OCI-LY7 (cell line): ENCODE measurements around the gene XPOT. TPM values are rescaled to one million over a fixed set of nuclear protein-coding genes. Genes with fewer than 3 reads are reported as not detected.

Experiments
- BruUV-seq: library from RNA; stranded (reverse); fragments of 400-500 nt; replicated peaks from 2 replicates; lab custom pipeline; 2021; lab: Mats Ljungman, UMichigan
- CTCF ChIA-PET: fragments of 300-600 bp; sonication (Branson Sonifier 250); formaldehyde crosslinking; loops from one replicate; lab custom pipeline; 2022; ENCODE audit warnings: antibody characterized with exemption; ENCODE audit not compliant: unreplicated experiment; lab: Charles Lee
- POLR2A ChIA-PET: fragments of 300-600 bp; sonication (Branson Sonifier 250); formaldehyde crosslinking; loops from one replicate; lab custom pipeline; 2022; ENCODE audit warnings: antibody characterized with exemption; lab: Charles Lee
- DNase-seq: peaks from one replicate; pipeline ENCODE4 v3.0.0-alpha.2; 2015; ENCODE audit warnings: low spot score
- H2AFZ ChIP-seq: fragments of 200-600 bp; sonication (generic), shearing (Covaris generic); 2 replicates; pipeline ENCODE4 v1.6.1; 2014; ENCODE audit warnings: mild to moderate bottlenecking, antibody characterized with exemption, low read length, moderate library complexity
- H3K27ac ChIP-seq: fragments of 200-600 bp; sonication (generic); 2 replicates; pipeline ENCODE4 v1.5.1; 2014; ENCODE audit warnings: mixed run types, low read depth, mild to moderate bottlenecking, moderate library complexity, low read length, inconsistent platforms; ENCODE audit not compliant: poor library complexity, severe bottlenecking
- H3K36me3 ChIP-seq: fragments of 200-600 bp; sonication (generic); 2 replicates; pipeline ENCODE4 v1.6.1; 2014; ENCODE audit warnings: mild to moderate bottlenecking, antibody characterized with exemption, low read length, moderate library complexity, mixed read lengths; ENCODE audit not compliant: insufficient read depth
- H3K4me1 ChIP-seq: fragments of 200-600 bp; sonication (generic); 2 replicates; pipeline ENCODE4 v1.5.1; 2014; ENCODE audit warnings: mild to moderate bottlenecking, low read length; ENCODE audit not compliant: insufficient read depth, poor library complexity, severe bottlenecking
- H3K4me2 ChIP-seq: fragments of 200-600 bp; sonication (generic); 2 replicates; pipeline ENCODE4 v1.6.1; 2014; ENCODE audit warnings: mild to moderate bottlenecking, low read length
- H3K4me3 ChIP-seq: fragments of 200-600 bp; sonication (generic); 2 replicates; pipeline ENCODE4 v1.5.1; 2014; ENCODE audit warnings: mild to moderate bottlenecking, low read depth, low read length; ENCODE audit not compliant: poor library complexity, severe bottlenecking
- H3K79me2 ChIP-seq: fragments of 200-600 bp; sonication (generic); 2 replicates; pipeline ENCODE4 v1.6.1; 2016; ENCODE audit warnings: low read depth, mild to moderate bottlenecking, low read length, moderate library complexity, mixed read lengths; ENCODE audit not compliant: insufficient read depth
- H3K9me2 ChIP-seq: fragments of 200-600 bp; sonication (generic); 2 replicates; pipeline ENCODE4 v1.6.1; 2016; ENCODE audit warnings: mild to moderate bottlenecking, low read length, mixed read lengths; ENCODE audit not compliant: insufficient read depth
- H3K9me3 ChIP-seq: fragments of 200-600 bp; sonication (generic); 2 replicates; pipeline ENCODE4 v1.6.1; 2014; ENCODE audit warnings: mild to moderate bottlenecking, mixed run types, low read length, mixed read lengths
- H4K20me1 ChIP-seq: fragments of 200-600 bp; sonication (generic); 2 replicates; pipeline ENCODE4 v1.6.1; 2014; ENCODE audit warnings: mild to moderate bottlenecking, antibody characterized with exemption, low read length, moderate library complexity, mixed read lengths; ENCODE audit not compliant: insufficient read depth
- CTCF ChIP-seq: fragments of 200-600 bp; sonication (generic); conservative IDR thresholded peaks from 2 replicates; pipeline ENCODE4 v1.5.1; 2014; ENCODE audit warnings: mild to moderate bottlenecking, antibody characterized with exemption, low read length, moderate library complexity, mixed read lengths
- EZH2phosphoT487 ChIP-seq: fragments of 200-600 bp; sonication (generic); IDR thresholded peaks from 2 replicates; pipeline ENCODE4 v1.6.1; 2018; ENCODE audit warnings: low read depth, borderline replicate concordance, mild to moderate bottlenecking, mixed run types, antibody characterized with exemption, low read length, moderate library complexity, mixed read lengths
- intact Hi-C: fragments of 100-400 bp; cut with micrococcal nuclease; formaldehyde crosslinking; loops from one replicate; pipeline ENCODE4 v1.10.0; 2022; ENCODE audit not compliant: unreplicated experiment
- total RNA-seq, 2 experiments: library from RNA; depleted of rRNA in 1 of 2; stranded (reverse); fragments of >200 nt in 1 of 2; shearing (Covaris generic) in 1 of 2; gene quantifications; 2 replicates each; pipeline ENCODE4 v1.2.3, GENCODE V29; 2014 to 2022

Gene XPOT
- total RNA-seq, 2 experiments from 2014 or later: 101 to 210 TPM

GRCh38 chr12:64496839-64497400, 92.7 kb downstream of the XPOT start:
- Histone ChIP-seq H3K4me1 (no peaks in the 10 kb centered on the region), H2AFZ (no peak overlapping the region), H3K79me2 (no peaks in the 10 kb centered on the region), H3K9me2 (no peaks in the 10 kb centered on the region), H3K4me2 (no peak overlapping the region), H3K4me3 (no peak overlapping the region), H3K9me3 (no peaks in the 10 kb centered on the region), H4K20me1 (no peaks in the 10 kb centered on the region), H3K36me3 (peaks cover 96% of the 10 kb centered on the region), H3K27ac (no peak overlapping the region)
- no TSS peak for BruUV-seq
- DNase-seq: no peak
- TF ChIP-seq EZH2phosphoT487: no peak
- no peak for TF ChIP-seq CTCF
- intact Hi-C loops: no loop called here
- ChIA-PET CTCF (no interaction called here), POLR2A (interaction anchor here (0.7 to 1.5 kb wide), 2 partner anchors 8 to 95 kb away, joined by 3 to 4 read pairs; no protein-coding TSS in a partner anchor)

GRCh38 chr12:64497484-64497883, 93.3 kb downstream of the XPOT start:
- Histone ChIP-seq H4K20me1 (no peaks in the 10 kb centered on the region), H3K4me2 (no peak overlapping the region), H3K9me2 (no peaks in the 10 kb centered on the region), H3K27ac (no peak overlapping the region), H3K9me3 (no peaks in the 10 kb centered on the region), H3K36me3 (peaks cover 98% of the 10 kb centered on the region), H3K4me3 (no peak overlapping the region), H2AFZ (no peak overlapping the region), H3K79me2 (no peaks in the 10 kb centered on the region), H3K4me1 (no peaks in the 10 kb centered on the region)
- DNase-seq: no peak
- BruUV-seq: no TSS peak
- ChIA-PET POLR2A (interaction anchor here (0.7 kb wide), 1 partner anchor 94 kb away, joined by 3 read pairs; no protein-coding TSS in a partner anchor), CTCF (no interaction called here)
- TF ChIP-seq EZH2phosphoT487: no peak
- TF ChIP-seq CTCF: no peak
- intact Hi-C loops: no loop called here

- no peak for DNase-seq
- Histone ChIP-seq H3K9me3 (no peaks in the 10 kb centered on the region), H4K20me1 (no peaks in the 10 kb centered on the region), H3K4me1 (no peaks in the 10 kb centered on the region), H3K27ac (no peak overlapping the region), H2AFZ (no peak overlapping the region), H3K9me2 (no peaks in the 10 kb centered on the region), H3K36me3 (peaks cover 99% of the 10 kb centered on the region), H3K79me2 (no peaks in the 10 kb centered on the region), H3K4me2 (no peak overlapping the region), H3K4me3 (no peak overlapping the region)
- CTCF ChIA-PET: no interaction called here
- POLR2A ChIA-PET: no interaction called here
- intact Hi-C loops: no loop called here
- TF ChIP-seq EZH2phosphoT487 (no peak), CTCF (no peak)
- no TSS peak for BruUV-seq
These were observed 93.7 kb downstream of the XPOT start for GRCh38 chr12:64497903-64498302.
